ENCODE data around the gene UNC5B. TPM values are rescaled to one million over a fixed set of nuclear protein-coding genes. Genes with fewer than 3 reads are reported as not detected.
"Not testable (repeated sequence)": the region's sequence is repeated elsewhere in the genome, so short reads cannot be mapped to it uniquely, and the experiment has no call there.

UNC5B gene
- total RNA-seq, 1 experiment from 2014 or later: 80.5 TPM

GRCh38 chr10:71218651-71219050, 6.3 kb downstream of the UNC5B start:
- Mint-ChIP-seq H3K4me3 (ENCODE audit: unreplicated experiment) (no peak overlapping the region), H3K36me3 (ENCODE audit: insufficient read depth, unreplicated experiment) (peaks cover 5% of the 10 kb centered on the region), H3K27me3 (ENCODE audit: insufficient read depth, unreplicated experiment) (no peaks in the 10 kb centered on the region), H3K27ac (ENCODE audit: low read depth, unreplicated experiment) (no peak overlapping the region), H3K9me3 (ENCODE audit: unreplicated experiment) (no peaks in the 10 kb centered on the region), H3K4me1 (ENCODE audit: insufficient read depth, unreplicated experiment) (peaks cover 25% of the 10 kb centered on the region)
- intact Hi-C loops (cut with micrococcal nuclease): no loop called here
- no peak for TF ChIP-seq CTCF (IDR thresholded peaks at IDR 0.05; ENCODE audit: unreplicated experiment)
- BruUV-seq (replicated peaks): no TSS peak
- CTCF ChIA-PET: interaction anchor here (0.6 to 1.6 kb wide), 4 partner anchors 23 to 316 kb away, joined by 3 to 4 read pairs (median 3); no protein-coding TSS in a partner anchor
- POLR2A ChIA-PET: interaction anchor here (0.6 to 9.3 kb wide), 7 partner anchors 11 to 384 kb away, joined by 3 to 146 read pairs (median 4); no protein-coding TSS in a partner anchor
- DNase-seq (ENCODE audit: unreplicated experiment): no peak

GRCh38 chr10:71219236-71219917, 7.0 kb downstream of the UNC5B start:
- intact Hi-C loops (cut with micrococcal nuclease); H3K4me3 Mint-ChIP-seq (ENCODE audit: unreplicated experiment): not testable (repeated sequence)
- CTCF ChIA-PET: interaction anchor here (0.6 to 0.9 kb wide), 3 partner anchors 13 to 291 kb away, joined by 3 read pairs; no protein-coding TSS in a partner anchor

GRCh38 chr10:71219918-71220688, 7.7 kb downstream of the UNC5B start:
- DNase-seq (ENCODE audit: unreplicated experiment): no peak
- Mint-ChIP-seq H3K36me3 (ENCODE audit: insufficient read depth, unreplicated experiment) (peaks cover 5% of the 10 kb centered on the region), H3K27ac (ENCODE audit: low read depth, unreplicated experiment) (no peak overlapping the region), H3K27me3 (ENCODE audit: insufficient read depth, unreplicated experiment) (no peaks in the 10 kb centered on the region), H3K4me1 (ENCODE audit: insufficient read depth, unreplicated experiment) (peaks cover 19% of the 10 kb centered on the region), H3K4me3 (ENCODE audit: unreplicated experiment) (no peak overlapping the region), H3K9me3 (ENCODE audit: unreplicated experiment) (no peaks in the 10 kb centered on the region)
- ChIA-PET CTCF (interaction anchor here (0.9 kb wide), 1 partner anchor 12 kb away, joined by 3 read pairs; no protein-coding TSS in a partner anchor), POLR2A (interaction anchor here (0.6 to 9.3 kb wide), 3 partner anchors 17 to 25 kb away, joined by 3 to 146 read pairs (median 5); no protein-coding TSS in a partner anchor)
- no peak for TF ChIP-seq CTCF (IDR thresholded peaks at IDR 0.05; ENCODE audit: unreplicated experiment)
- no TSS peak for BruUV-seq (replicated peaks)
- intact Hi-C loops (cut with micrococcal nuclease): no loop called here

More at GRCh38 chr10:71219236-71219917, 7.0 kb downstream of the UNC5B start:
- not testable (repeated sequence) for BruUV-seq (replicated peaks); H3K36me3 Mint-ChIP-seq (ENCODE audit: insufficient read depth, unreplicated experiment); DNase-seq (ENCODE audit: unreplicated experiment); H3K27me3 Mint-ChIP-seq (ENCODE audit: insufficient read depth, unreplicated experiment); H3K27ac Mint-ChIP-seq (ENCODE audit: low read depth, unreplicated experiment); H3K9me3 Mint-ChIP-seq (ENCODE audit: unreplicated experiment)
- H3K4me1 Mint-ChIP-seq (ENCODE audit: insufficient read depth, unreplicated experiment): peaks cover 22% of the 10 kb centered on the region
- POLR2A ChIA-PET: interaction anchor here (1.0 to 9.3 kb wide), 2 partner anchors 10 to 26 kb away, joined by 4 to 146 read pairs; no protein-coding TSS in a partner anchor

- Mint-ChIP-seq H3K4me3 (ENCODE audit: unreplicated experiment) (no peak overlapping the region), H3K36me3 (ENCODE audit: insufficient read depth, unreplicated experiment) (peaks cover 2% of the 10 kb centered on the region), H3K9me3 (ENCODE audit: unreplicated experiment) (no peaks in the 10 kb centered on the region), H3K4me1 (ENCODE audit: insufficient read depth, unreplicated experiment) (peaks cover 14% of the 10 kb centered on the region), H3K27me3 (ENCODE audit: insufficient read depth, unreplicated experiment) (no peaks in the 10 kb centered on the region), H3K27ac (ENCODE audit: low read depth, unreplicated experiment) (no peak overlapping the region)
- POLR2A ChIA-PET: interaction anchor here (0.6 to 9.3 kb wide), 3 partner anchors 16 to 24 kb away, joined by 3 to 146 read pairs (median 5); no protein-coding TSS in a partner anchor
- intact Hi-C loops (cut with micrococcal nuclease): no loop called here
- CTCF ChIA-PET: interaction anchor here (1.5 kb wide), 1 partner anchor 71 kb away, joined by 5 read pairs; no protein-coding TSS in a partner anchor
- no peak for TF ChIP-seq CTCF (IDR thresholded peaks at IDR 0.05; ENCODE audit: unreplicated experiment)
- DNase-seq (ENCODE audit: unreplicated experiment): no peak
- no TSS peak for BruUV-seq (replicated peaks)
These were observed 8.5 kb downstream of the UNC5B start for GRCh38 chr10:71220689-71221540.

Data from MCF 10A (cell line).